MM.1S (cell line): Measurements from ENCODE around the gene OBSCN.
"Not testable (repeated sequence)": the region's sequence is repeated elsewhere in the genome, so short reads cannot be mapped to it uniquely, and the experiment has no call there.

ENCODE experiments used
- DNase-seq: peaks from one replicate; pipeline ENCODE4 v3.0.0-alpha.2; 2015
- H2AFZ ChIP-seq: fragments of 300-600 bp; sonication (generic); 2 replicates; pipeline ENCODE4 v1.6.0; 2016; ENCODE audit warnings: antibody characterized with exemption, low read length
- H3F3A ChIP-seq: fragments of 300-600 bp; sonication (generic); 2 replicates; pipeline ENCODE4 v1.6.1; 2016; ENCODE audit warnings: mild to moderate bottlenecking, antibody characterized with exemption, low read length, moderate library complexity, mixed read lengths; ENCODE audit not compliant: insufficient read depth
- H3K27ac ChIP-seq: fragments of 300-600 bp; sonication (generic); 2 replicates; pipeline ENCODE4 v1.5.1; 2016; ENCODE audit warnings: mild to moderate bottlenecking, low read length
- H3K27me3 ChIP-seq: fragments of 300-600 bp; sonication (generic); replicated peaks from 2 replicates; pipeline ENCODE4 v1.6.0; 2016; ENCODE audit warnings: low read length; ENCODE audit not compliant: insufficient read depth
- H3K36me3 ChIP-seq: fragments of 300-600 bp; sonication (generic); replicated peaks from 2 replicates; pipeline ENCODE4 v1.6.1; 2016; ENCODE audit warnings: mild to moderate bottlenecking, low read length, mixed read lengths; ENCODE audit not compliant: insufficient read depth
- H3K4me1 ChIP-seq: fragments of 300-600 bp; sonication (generic); 2 replicates; pipeline ENCODE4 v1.6.1; 2016; ENCODE audit warnings: low read length, mixed read lengths
- H3K4me2 ChIP-seq: fragments of 300-600 bp; sonication (generic); 2 replicates; pipeline ENCODE4 v1.6.0; 2016; ENCODE audit warnings: low read depth, low read length
- H3K4me3 ChIP-seq: fragments of 300-600 bp; sonication (generic); 2 replicates; pipeline ENCODE4 v1.5.1; 2016; ENCODE audit warnings: low read length, mixed read lengths
- H3K79me2 ChIP-seq: fragments of 300-600 bp; sonication (generic); 2 replicates; pipeline ENCODE4 v1.6.1; 2016; ENCODE audit warnings: mixed run types, low read length, mixed read lengths
- H3K9ac ChIP-seq: fragments of 300-600 bp; sonication (generic); 2 replicates; pipeline ENCODE4 v1.6.1; 2016; ENCODE audit warnings: low read length, mixed read lengths
- H3K9me2 ChIP-seq: fragments of 300-600 bp; sonication (generic); replicated peaks from 2 replicates; pipeline ENCODE4 v1.6.1; 2016; ENCODE audit warnings: mild to moderate bottlenecking, low read length, mixed read lengths; ENCODE audit not compliant: insufficient read depth
- H3K9me3 ChIP-seq: fragments of 300-600 bp; sonication (generic); replicated peaks from 2 replicates; pipeline ENCODE4 v1.6.1; 2016; ENCODE audit warnings: mild to moderate bottlenecking, low read length, mixed read lengths; ENCODE audit not compliant: insufficient read depth
- H4K20me1 ChIP-seq: fragments of 300-600 bp; sonication (generic); 2 replicates; pipeline ENCODE4 v1.6.1; 2016; ENCODE audit warnings: mild to moderate bottlenecking, low read length, moderate library complexity, mixed read lengths; ENCODE audit not compliant: insufficient read depth
- EZH2 ChIP-seq: fragments of 300-600 bp; sonication (generic); optimal IDR thresholded peaks from 2 replicates; pipeline ENCODE3; 2017; ENCODE audit warnings: low read depth, mild to moderate bottlenecking, antibody characterized with exemption, low read length, mixed read lengths
- EZH2phosphoT487 ChIP-seq: fragments of 300-600 bp; sonication (generic); IDR thresholded peaks from 2 replicates; pipeline ENCODE4 v1.6.1; 2018; ENCODE audit warnings: antibody characterized with exemption, low read length
- TF ChIP-seq, protein P1 (sequence below): fragments of 300-600 bp; sonication (generic); IDR thresholded peaks from 2 replicates; pipeline ENCODE4 v1.5.1; 2016; ENCODE audit warnings: antibody characterized with exemption, low read length, mixed read lengths

OBSCN gene

GRCh38 chr1:228267962-228268880 is 60.4 kb downstream of the OBSCN start:
- Histone ChIP-seq H3K9ac (no peak overlapping the region), H4K20me1 (no peaks in the 10 kb centered on the region), H3K9me3 (no peaks in the 10 kb centered on the region)

DNA sequence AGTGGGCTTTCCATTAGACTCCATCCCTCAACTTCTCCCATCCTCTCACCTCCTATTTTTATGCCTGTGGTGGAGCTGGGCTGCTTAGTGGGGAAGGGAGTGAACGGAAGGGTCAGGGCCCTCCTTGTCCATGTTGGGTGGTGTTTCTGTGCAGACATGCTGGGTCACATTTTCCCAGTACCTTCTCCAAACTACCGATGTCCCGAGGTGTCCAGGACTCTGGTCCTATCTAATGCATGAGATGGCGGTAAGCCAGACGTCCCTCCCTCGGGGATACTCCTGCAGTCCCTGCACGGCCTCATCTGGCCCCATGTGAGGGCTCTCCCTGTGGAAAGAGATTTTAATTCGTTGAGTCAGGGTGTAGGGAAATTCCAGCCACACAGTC is 61.0 kb downstream of the OBSCN start:
- TF ChIP-seq, protein P1, sequence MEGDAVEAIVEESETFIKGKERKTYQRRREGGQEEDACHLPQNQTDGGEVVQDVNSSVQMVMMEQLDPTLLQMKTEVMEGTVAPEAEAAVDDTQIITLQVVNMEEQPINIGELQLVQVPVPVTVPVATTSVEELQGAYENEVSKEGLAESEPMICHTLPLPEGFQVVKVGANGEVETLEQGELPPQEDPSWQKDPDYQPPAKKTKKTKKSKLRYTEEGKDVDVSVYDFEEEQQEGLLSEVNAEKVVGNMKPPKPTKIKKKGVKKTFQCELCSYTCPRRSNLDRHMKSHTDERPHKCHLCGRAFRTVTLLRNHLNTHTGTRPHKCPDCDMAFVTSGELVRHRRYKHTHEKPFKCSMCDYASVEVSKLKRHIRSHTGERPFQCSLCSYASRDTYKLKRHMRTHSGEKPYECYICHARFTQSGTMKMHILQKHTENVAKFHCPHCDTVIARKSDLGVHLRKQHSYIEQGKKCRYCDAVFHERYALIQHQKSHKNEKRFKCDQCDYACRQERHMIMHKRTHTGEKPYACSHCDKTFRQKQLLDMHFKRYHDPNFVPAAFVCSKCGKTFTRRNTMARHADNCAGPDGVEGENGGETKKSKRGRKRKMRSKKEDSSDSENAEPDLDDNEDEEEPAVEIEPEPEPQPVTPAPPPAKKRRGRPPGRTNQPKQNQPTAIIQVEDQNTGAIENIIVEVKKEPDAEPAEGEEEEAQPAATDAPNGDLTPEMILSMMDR, result no peak
- TF ChIP-seq EZH2phosphoT487, result no peak
- TF ChIP-seq EZH2, result no peak
- Histone ChIP-seq H3K27me3 (no peaks in the 10 kb centered on the region), H3K4me2 (no peak overlapping the region), H3K79me2 (no peaks in the 10 kb centered on the region), H3K4me1 (no peaks in the 10 kb centered on the region), H3K27ac (no peak overlapping the region), H3K9me3 (no peaks in the 10 kb centered on the region), H3K9me2 (no peaks in the 10 kb centered on the region), H3K9ac (no peak overlapping the region), H3K36me3 (no peaks in the 10 kb centered on the region), H2AFZ (no peak overlapping the region), H3K4me3 (no peak overlapping the region), H4K20me1 (no peaks in the 10 kb centered on the region), H3F3A (no peaks in the 10 kb centered on the region)
- no peak for DNase-seq

More at GRCh38 chr1:228267962-228268880, 60.4 kb downstream of the OBSCN start:
- no peaks in the 10 kb centered on the region for H3K79me2 ChIP-seq
- no peak overlapping the region for H2AFZ ChIP-seq
- no peak overlapping the region for H3K4me3 ChIP-seq
- H3K36me3 ChIP-seq, result no peaks in the 10 kb centered on the region
- TF ChIP-seq, protein P1, result no peak
- no peak for TF ChIP-seq EZH2phosphoT487
- TF ChIP-seq EZH2, result no peak
- no peak for DNase-seq
- H3K4me2 ChIP-seq, result no peak overlapping the region
- H3K27me3 ChIP-seq, result no peaks in the 10 kb centered on the region
- no peaks in the 10 kb centered on the region for H3F3A ChIP-seq
- no peaks in the 10 kb centered on the region for H3K9me2 ChIP-seq
- no peaks in the 10 kb centered on the region for H3K4me1 ChIP-seq
- H3K27ac ChIP-seq, result no peak overlapping the region

DNA sequence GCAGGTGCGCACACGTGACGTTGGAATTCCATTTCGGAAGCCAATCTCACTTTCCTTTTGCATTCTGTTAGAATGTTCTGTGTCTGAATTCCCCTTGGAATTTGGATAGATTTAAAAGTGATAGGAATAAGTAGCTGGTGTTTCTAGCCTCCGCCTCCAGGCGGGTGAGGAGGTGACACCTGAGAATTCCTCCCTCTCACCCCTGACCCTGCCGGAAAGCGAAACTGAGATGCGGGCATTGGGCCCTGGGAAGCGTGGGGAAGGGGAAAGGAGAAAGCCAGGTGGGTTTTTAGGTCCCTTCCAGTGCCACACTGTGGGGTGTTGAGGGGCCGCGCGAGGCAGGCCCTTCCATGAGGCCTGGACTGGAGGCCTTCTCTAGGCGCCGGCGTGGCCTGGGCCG is 61.6 kb downstream of the OBSCN start:
- not testable (repeated sequence) for H3K27me3 ChIP-seq, H3K27ac ChIP-seq, H3K36me3 ChIP-seq, H2AFZ ChIP-seq, H4K20me1 ChIP-seq, H3K9me2 ChIP-seq, H3K79me2 ChIP-seq, H3K4me3 ChIP-seq, H3K9me3 ChIP-seq, H3K4me2 ChIP-seq, H3K9ac ChIP-seq, DNase-seq, H3K4me1 ChIP-seq, H3F3A ChIP-seq

GRCh38 chr1:228270032-228270431 is 62.2 kb downstream of the OBSCN start:
- no peak for DNase-seq
- no peak overlapping the region for H3K9ac ChIP-seq
- H3K36me3 ChIP-seq, result no peaks in the 10 kb centered on the region
- H3K27ac ChIP-seq, result no peak overlapping the region
- H3K4me2 ChIP-seq, result no peak overlapping the region
- no peaks in the 10 kb centered on the region for H3K4me1 ChIP-seq
- H3K79me2 ChIP-seq, result no peaks in the 10 kb centered on the region
- H3K9me2 ChIP-seq, result no peaks in the 10 kb centered on the region
- TF ChIP-seq EZH2 (no peak), EZH2phosphoT487 (no peak)
- TF ChIP-seq, protein P1, result no peak
- H3K4me3 ChIP-seq, result no peak overlapping the region
- no peaks in the 10 kb centered on the region for H4K20me1 ChIP-seq
- no peaks in the 10 kb centered on the region for H3F3A ChIP-seq
- no peak overlapping the region for H2AFZ ChIP-seq
- no peaks in the 10 kb centered on the region for H3K27me3 ChIP-seq
- H3K9me3 ChIP-seq, result no peaks in the 10 kb centered on the region
